GM19328 (cell line): ENCODE measurements around the gene GLTPD2.

Source experiments
- ATAC-seq: cut with Tn5 transposase; IDR thresholded peaks from one replicate; pipeline ENCODE4 v1.9.1; 2021; ENCODE audit warnings: mild to moderate bottlenecking, moderate library complexity; ENCODE audit not compliant: unreplicated experiment

The GLTPD2 gene

DNA sequence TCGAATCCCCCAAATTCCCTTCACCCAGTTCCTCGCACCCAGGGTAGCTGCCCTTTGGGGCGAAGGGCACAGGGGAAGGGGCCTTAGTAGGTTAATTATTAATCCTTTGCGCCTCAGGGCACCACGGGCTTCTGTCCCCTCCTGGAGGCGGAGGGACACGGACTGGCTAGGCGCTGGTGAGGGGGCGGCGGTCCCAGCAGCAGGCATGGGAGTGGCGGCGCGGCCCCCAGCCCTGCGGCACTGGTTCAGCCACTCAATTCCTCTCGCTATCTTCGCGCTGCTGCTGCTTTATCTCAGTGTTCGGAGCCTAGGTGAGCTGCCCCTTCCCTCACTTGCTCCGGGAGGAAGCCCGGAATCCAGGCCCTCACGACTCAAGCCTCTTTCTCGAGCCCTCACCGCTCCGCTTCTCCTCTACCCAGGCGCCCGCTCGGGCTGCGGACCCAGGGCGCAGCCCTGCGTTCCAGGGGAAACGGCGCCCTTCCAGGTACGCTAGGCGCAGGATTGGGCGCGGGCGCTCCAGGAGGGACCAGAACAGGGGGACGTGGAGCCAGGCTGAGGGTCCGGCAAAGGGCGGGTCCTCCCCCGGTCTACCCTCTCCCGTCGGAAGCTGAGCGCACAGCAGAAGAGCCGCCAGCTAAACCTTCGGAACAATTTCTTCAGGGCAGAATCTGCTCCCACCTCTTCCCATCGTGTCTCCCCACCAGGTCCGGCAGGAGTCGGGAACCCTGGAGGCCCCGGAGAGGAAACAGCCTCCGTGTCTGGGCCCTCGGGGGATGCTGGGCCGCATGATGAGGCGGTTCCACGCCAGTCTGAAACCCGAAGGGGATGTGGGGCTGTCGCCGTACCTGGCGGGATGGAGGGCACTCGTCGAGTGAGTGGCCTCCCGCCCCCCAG lies at the start of gene GLTPD2:
TSS of gene GLTPD2 (plus strand) at position 158 of the 894 bp plus-strand sequence. CDS start at position 206, 48 bp downstream.
- ATAC-seq: no peak

DNA sequence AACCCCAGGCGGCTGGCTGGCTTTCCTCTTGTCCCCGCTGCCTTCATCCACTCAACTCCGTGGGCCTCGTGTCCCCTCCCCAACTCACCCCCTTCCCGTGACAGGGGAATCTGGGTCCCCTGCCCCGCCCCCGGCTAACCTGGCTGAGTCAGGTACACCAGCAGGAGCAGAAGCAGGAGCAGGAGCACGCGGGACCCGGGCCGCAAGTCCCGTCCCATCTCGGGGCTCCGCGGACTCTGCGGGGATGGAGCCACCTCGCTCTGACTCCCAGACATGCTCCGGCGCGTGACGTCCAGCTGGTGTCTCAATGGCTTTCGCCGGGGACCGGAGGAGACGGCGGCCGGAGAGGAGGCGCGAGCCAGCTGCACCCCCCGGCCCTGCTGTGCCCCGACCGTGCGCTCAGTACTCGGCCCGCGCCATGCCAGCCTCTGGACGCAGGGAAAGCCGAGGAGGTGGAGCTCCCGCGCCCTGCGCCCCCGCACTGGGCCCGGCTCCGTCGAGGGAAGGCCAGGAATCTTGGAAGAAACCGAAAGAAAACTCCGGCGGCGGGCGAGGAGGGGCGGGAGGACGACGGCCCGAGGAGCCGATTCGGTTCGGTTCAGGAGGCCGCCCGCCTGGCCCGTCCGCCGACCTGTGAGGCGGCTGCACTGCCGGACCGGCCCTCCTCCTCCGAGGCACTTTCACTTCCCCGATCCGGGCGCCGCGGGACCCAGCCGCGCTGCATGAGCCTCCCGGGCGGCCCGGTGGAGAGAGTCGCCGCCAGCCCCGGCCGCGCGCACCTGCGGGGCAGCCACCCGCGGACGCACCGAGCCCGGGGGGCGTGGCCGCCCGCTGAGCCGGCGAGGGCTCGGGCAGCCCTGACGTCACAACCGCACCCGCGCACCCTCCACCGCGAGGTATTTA lies 49.4 kb upstream of the GLTPD2 start, which contains the start of the genes CXCL16 and ZMYND15:
TSS of gene CXCL16 (minus strand) at position 807 of the 903 bp plus-strand sequence. CDS start at position 218, 589 bp downstream.
TSS of gene ZMYND15 (plus strand) at position 712 of the 903 bp plus-strand sequence. CDS start 716 bp downstream, outside the sequence.
- ATAC-seq: no peak

DNA sequence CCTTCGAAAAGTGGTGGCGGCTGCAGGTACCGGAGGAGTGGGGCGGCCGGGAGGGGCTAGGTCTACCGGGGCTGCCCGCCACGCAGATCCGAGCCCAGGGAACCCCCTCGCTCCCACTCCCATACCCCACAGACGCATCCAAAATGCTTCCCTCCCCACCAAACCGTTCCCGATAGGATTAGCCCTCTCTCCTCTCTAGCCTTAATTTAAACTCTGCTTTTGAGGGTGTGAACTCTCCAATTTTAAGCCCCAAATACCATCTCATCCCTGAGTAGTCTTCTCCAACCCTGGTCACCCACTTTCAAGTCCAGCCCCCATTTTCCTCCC lies 48.8 kb upstream of the GLTPD2 start:
- no peak for ATAC-seq

DNA sequence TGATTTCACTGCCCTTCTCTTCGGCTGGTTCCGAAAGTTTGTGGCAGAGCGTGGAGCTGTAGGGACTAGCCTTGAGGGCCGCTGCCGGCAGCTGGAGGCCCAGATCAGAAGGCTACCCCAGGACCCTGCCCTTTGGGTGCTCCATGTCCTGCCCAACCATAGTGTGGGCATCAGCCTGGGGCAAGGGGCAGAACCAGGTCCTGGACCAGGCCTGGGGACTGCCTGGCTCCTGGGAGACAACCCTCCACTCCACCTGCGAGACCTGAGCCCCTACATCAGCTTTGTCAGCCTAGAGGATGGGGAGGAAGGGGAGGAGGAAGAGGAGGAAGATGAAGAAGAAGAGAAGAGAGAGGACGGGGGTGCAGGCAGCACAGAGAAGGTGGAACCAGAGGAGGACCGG lies 48.2 kb upstream of the GLTPD2 start:
- no peak for ATAC-seq

DNA sequence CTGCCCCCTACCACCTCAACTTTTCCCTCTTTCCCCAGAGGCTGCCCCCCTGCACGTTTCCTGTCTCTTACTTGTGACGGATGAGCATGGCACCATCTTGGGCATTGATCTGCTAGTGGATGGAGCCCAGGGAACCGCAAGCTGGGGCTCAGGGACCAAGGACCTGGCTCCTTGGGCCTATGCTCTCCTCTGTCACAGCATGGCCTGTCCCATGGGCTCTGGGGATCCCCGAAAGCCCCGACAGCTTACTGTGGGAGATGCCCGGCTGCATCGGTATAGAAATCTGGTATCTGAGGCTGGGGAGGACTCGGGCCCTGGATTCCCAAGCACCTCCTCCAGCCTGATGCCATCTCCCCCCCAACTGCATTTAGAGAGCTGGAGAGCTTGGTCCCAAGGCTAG lies 47.2 kb upstream of the GLTPD2 start:
- no peak for ATAC-seq

DNA sequence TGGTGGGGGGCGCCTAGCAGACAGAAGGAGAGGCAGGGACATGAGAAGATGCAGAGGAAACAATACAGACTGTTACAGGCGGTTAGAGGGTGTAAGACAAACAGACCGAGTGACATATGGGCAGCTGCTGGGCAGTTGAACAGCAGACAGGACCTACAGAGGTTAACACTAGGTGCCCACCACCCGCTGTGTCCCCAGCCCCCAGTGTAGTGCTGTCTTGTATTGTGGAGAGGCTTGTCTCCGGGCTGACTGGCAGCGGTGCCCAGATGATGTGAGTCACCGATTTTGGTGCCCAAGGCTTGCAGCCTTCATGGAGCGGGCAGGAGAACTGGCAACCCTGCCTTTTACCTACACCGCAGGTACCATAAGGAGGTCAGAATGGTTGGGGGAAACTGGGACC lies 46.6 kb upstream of the GLTPD2 start:
- ATAC-seq: no peak

DNA sequence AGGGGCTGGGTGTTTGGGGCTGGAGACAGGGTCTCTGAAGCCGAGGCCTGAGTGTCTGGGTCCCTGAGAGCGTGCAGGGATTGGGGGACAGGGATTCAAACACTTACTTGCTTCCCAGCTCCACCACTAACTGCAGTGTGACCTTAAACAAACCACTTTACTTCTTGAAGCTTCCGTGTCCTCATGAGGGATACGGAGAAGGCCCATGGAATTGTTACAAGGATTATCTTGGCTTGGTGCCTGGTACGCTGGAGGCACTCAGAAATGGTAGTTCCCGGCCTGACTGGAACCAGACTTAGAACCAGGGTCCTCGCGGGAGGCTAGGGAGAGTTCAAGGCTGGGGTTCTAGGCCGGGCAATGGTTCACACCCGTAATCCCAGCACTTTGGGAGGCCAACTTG lies 46.1 kb upstream of the GLTPD2 start:
- ATAC-seq: no peak

DNA sequence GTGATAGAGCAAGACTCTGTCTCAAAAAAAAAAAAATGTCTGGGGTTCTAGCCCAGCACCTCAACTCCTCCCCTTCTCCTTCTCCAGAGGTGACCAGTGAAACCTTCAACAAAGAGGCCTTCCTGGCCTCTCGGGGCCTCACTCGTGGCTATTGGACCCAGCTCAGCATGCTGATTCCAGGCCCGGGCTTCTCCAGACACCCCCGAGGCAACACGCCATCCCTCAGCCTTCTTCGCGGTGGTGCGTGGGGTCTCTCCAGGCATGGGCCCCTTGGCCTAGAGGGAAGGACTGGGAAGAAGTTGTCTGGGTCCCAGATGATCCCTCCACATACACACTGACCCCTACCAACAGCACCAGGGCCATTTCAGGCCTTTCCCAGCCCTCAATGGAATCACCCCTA lies 45.5 kb upstream of the GLTPD2 start:
- no peak for ATAC-seq

DNA sequence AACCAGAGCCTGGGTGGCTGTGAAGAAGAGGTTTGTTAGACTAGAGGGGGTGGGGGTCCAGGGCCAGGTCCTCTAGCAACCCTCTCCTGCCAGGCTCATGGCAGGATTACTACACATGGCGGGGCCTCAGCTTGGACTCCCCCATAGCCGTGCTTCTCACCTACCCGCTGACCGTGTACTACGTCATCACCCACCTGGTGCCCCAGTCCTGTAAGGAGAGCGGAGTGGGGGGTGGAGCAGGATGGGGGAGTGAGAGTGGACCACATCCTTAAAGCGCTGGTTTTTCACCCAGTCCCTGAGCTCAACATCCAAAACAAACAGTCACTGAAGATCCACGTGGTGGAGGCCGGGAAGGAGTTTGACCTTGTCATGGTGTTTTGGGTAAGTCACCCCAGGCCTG lies 44.9 kb upstream of the GLTPD2 start:
- ATAC-seq: no peak

DNA sequence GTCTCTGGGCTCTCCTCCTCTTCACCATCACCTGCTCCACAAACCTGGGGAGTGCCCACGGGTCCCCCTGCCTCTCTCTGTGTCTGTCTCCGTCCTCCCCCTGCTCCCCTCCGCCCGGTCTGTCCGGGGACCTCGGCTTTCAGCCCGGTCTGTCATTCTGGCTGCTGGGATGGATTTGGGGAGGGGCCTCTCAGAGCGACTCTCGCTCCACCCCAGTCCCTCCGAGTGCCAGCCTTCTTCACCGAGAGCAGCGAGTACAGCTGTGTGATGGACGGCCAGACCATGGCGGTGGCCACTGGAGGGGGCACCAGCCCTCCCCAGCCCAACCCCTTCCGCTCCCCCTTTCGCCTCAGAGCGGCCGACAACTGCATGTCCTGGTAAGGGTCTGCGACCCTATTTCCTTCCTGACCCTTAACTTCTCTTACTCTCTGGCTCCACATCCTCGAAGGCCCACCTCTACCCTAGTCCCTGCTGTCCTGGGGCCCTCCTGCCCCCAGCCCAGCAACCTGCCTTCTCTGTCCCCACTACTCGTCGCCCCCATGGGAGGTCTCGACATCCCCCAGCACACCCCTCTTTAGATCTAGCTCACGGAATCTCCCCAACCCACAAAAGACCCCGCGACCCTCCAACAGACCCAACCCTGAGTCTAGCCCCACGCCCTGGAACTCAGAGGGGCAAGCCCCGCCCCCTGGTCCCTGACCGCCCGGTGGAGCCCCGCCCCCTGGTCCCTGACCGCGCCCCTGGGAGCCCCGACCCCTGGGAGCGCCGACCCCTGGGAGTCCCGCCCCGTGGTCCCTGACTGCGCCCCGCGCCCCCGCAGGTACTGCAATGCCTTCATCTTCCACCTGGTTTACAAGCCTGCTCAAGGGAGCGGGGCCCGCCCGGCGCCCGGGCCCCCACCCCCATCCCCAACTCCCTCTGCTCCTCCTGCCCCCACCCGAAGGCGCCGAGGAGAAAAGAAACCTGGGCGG lies 43.5 kb upstream of the GLTPD2 start:
- no peak for ATAC-seq

DNA sequence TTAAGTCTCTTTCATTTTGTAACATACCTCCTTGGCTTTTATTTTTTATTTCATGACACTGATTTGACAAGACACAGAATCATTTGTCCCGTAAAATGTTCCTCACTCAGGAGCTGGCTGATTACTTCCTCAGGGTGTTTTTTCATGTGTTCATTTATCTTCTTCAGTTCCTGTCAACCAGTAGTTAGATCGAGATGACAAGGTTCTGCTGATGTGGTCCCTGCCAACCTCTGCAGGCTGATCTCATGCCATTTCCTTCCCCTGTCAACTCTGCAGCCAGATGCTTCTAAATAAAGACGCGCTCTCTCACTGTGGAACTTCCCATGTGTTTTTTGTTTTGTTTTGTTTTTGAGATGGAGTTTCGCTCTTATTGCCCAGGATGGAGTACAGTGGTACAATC lies 40.9 kb upstream of the GLTPD2 start:
- ATAC-seq: no peak

DNA sequence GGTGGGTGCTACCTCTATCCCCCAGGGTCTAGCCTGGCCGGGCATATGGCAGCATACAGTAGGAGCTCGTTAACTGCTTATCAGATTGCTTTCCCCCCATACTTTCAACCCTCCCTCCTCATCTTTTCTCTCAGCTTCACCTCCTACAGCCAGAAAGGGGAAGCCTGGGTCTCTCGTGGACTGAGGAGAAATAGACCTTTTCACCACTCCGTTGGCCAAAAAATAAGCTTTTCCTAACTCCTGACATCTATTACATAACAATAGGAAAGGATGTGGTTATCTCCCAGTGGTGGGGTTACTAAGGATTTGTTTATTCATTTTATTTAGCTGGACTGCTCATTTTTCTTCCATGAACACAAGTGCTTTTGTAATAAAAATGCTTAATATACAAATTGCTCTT lies 40.1 kb upstream of the GLTPD2 start:
- ATAC-seq: no peak

DNA sequence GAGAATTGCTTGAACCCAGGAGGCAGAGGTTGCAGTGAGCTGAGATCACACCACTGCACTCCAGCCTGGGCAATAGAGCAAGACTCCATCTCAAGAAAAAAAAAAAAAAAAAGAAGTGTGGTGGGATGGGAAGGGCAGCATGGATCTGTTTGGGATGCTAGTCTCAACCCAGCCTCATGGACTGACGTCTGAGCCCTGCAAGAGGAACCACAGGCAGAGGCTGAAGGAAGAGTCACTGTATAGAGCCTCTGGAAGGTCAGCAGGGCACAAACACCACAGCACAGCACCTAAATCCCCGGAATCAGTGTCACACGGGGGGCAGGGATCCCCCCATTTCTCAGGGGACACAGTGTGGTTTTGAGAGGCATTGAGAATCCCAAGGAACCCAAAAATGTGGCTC lies 38.2 kb upstream of the GLTPD2 start:
- ATAC-seq: no peak

DNA sequence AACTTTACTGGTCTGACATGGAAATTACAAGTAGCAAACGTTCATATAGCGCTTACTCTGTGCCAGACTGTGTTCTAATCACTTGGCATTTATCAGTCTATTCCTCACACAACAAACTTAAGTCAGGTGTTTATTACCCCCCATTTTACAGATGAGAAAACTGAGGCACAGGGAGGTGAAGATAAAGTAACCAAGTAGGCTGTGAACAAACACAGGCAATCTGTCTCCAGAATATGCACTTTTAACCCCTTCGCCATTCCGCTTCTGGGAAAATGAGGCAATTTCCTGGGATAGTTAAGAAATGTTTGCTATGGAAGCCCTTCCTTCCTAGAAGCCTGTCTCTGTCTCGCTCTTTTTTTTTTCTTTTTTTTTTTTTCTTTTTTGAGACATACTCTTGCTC lies 36.8 kb upstream of the GLTPD2 start:
- ATAC-seq: no peak

DNA sequence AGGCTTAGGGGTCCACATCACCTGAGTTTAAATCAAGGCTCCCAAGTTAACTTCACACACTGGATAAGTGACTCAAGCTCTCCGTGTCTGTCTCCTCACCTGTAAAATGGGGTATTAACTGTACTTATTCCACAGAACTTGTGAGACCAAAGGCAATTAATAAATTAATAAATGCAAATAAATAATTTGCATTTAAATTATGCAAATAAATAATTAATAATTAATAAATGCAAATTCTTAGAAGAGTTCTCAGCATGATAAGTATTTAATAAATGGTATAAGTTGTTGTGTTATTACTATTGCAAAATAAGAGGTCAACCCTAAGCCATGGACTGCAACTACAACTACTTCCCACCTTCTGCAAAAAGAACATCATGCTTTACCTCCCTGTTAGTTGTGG lies 35.4 kb upstream of the GLTPD2 start:
- ATAC-seq: no peak

DNA sequence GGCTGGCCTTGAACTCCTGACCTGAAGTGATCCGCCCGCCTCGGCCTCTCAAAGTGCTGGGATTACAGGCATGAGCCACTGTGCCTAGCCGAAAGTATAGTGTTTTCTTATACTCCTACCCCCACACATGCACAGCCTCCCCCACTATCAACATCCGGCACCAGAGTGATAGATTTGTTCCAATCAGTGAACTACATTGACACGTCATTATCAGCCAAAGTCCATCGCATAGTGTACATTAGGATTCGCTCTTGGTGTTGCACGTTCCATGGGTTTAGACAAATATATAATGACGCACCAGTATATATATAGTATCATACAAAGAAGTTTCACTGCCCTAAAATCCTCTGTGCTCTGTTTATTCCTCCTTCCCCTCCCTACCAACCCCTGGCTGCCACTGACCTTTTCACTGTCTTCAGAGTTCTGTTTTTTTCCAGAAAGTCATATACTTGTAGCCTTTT lies 29.0 kb upstream of the GLTPD2 start:
- no peak for ATAC-seq

DNA sequence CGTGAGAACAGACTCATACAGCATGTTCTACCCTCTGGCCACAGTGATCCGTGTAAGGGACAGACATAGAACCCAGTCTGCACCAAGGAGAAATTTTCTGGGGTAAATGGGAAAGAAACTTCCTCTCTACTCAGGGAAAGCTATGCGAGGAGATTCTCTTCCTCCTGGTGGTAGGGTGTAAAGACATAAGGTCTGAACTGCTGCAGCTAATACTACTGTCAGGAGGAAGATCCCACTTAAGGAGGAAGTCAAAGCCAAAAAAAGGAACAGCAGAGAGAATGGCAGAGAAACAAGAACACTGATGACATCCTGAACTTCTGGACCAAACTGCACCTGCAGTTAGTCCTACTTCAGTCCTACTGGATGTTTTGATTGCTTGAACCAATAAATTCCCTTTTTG lies 24.2 kb upstream of the GLTPD2 start:
- no peak for ATAC-seq

DNA sequence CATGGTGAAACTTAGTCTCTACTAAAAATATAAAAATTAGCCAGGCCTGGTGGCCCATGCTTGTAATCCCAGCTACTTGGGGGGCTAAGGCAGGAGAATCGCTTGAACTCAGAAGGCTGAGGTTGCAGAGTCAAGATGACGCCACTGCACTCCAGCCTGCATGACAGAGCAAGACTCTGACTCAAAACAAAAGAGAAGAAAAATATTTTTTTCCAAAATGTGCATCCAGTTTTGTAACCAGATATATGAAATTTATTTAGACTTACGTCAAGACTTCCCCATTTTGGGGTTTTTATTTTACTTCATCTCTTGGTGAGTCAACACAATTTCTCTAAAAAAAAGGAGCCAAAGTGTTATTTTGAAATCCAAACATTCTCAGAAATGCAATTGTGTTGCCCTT lies 22.6 kb upstream of the GLTPD2 start:
- ATAC-seq: no peak

DNA sequence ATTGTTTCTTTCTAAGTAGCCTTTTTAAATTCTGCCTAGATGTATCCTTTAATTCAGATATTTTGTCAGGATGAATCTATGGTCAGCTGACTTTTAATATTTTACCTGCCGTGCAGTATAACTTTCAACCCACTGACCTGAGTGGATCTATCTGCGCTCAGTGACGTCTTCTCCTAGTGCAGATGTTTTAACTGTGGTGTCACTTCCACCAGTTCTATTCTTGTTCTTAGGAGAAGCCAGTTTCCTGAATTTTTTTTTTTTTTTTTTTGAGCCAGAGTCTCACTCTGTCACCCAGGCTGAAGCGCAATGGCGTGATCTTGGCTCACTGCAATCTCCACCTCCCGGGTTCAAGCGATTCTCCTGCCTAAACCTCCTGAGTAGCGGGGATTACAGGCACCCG lies 22.0 kb upstream of the GLTPD2 start:
- ATAC-seq: no peak

DNA sequence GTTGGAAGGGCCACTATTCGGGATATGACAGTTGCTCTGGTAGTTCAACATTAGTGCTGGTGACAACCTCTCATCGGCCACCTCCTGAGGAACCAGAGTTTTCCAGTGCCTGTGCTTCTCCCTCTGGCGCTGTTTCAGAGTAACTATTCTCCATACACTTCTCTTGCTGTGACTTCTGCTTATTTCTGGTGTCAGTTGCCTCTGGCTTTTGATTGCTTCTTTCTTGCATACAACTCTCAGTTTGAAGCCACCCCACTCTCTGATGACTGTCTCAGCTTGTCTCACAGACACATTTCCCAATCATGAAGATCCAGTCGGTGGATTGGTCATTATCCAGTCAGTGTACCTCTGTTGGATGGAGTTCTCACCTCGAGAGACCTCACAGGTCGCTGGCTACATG lies 20.5 kb upstream of the GLTPD2 start:
- ATAC-seq: no peak

DNA sequence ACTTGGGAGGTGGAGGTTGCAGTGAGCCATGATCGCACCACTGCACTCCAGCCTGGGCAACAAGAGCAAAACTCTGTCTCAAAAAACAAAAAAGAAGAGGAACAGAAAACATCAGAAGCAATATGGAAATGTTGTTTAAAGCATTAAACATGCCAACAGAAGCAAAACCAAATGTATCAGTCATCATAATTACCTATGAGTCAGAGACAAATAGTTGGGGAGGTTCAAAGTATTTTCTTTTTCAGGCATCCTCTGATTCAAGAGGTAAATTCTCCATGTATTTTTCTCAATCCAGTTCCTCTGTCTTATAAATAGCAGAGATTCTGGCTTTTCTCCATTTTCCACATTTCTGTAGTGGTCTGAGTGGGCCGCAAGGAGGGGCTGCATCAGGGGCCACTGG lies 19.1 kb upstream of the GLTPD2 start:
- ATAC-seq: no peak
